OCI-LY3 (cell line): ENCODE data around the gene PRM1.
"Not testable (repeated sequence)": the region's sequence is repeated elsewhere in the genome, so short reads cannot be mapped to it uniquely, and the experiment has no call there.

Experiments used
- H2AFZ ChIP-seq: fragments of 200-600, 300-600 bp; shearing (Covaris generic); 2 replicates; pipeline ENCODE4 v1.6.0; 2014; ENCODE audit warnings: antibody characterized with exemption, low read depth, low read length
- H3K27ac ChIP-seq: fragments of 200-600, 300-600 bp; sonication (generic); 2 replicates; pipeline ENCODE4 v1.5.1; 2014; ENCODE audit warnings: mild to moderate bottlenecking, low read length, moderate library complexity, mixed read lengths
- H3K27me3 ChIP-seq: fragments of 200-600, 300-600 bp; sonication (generic); 2 replicates; pipeline ENCODE4 v1.6.1; 2014; ENCODE audit warnings: low read depth, low read length, mixed read lengths
- H3K36me3 ChIP-seq: fragments of 200-600, 300-600 bp; sonication (generic); replicated peaks from 2 replicates; pipeline ENCODE3; 2014; ENCODE audit warnings: low read depth, low read length, mixed read lengths
- H3K4me1 ChIP-seq: fragments of 300-600, 200-600 bp; sonication (generic); 2 replicates; pipeline ENCODE4 v1.6.1; 2014; ENCODE audit warnings: low read length, mixed read lengths
- H3K4me2 ChIP-seq: fragments of 200-600, 300-600 bp; sonication (generic); 2 replicates; pipeline ENCODE4 v1.6.1; 2014; ENCODE audit warnings: low read length, mixed read lengths
- H3K4me3 ChIP-seq: fragments of 300-600, 200-600 bp; sonication (generic); 2 replicates; pipeline ENCODE4 v1.5.1; 2014; ENCODE audit warnings: antibody characterized with exemption, mild to moderate bottlenecking, low read length, moderate library complexity
- H3K79me2 ChIP-seq: fragments of 300-600, 200-600 bp; shearing (Covaris generic); 2 replicates; pipeline ENCODE4 v1.6.1; 2014; ENCODE audit warnings: mild to moderate bottlenecking, low read length, mixed read lengths
- H3K9ac ChIP-seq: fragments of 300-600, 200-600 bp; shearing (Covaris generic); 2 replicates; pipeline ENCODE4 v1.6.0; 2014; ENCODE audit warnings: mild to moderate bottlenecking, low read length, moderate library complexity
- H3K9me3 ChIP-seq: fragments of 200-600, 300-600 bp; shearing (Covaris generic); 2 replicates; pipeline ENCODE4 v1.6.1; 2014; ENCODE audit warnings: low read length, mixed read lengths; ENCODE audit not compliant: insufficient read depth
- H4K20me1 ChIP-seq: fragments of 200-600, 300-600 bp; sonication (generic); 2 replicates; pipeline ENCODE4 v1.6.1; 2016; ENCODE audit warnings: low read length, mixed read lengths; ENCODE audit not compliant: insufficient read depth
- CTCF ChIP-seq: fragments of 200-600, 300-600 bp; sonication (generic); IDR thresholded peaks from 2 replicates; pipeline ENCODE4 v1.5.1; 2014; ENCODE audit warnings: antibody characterized with exemption, low read length, low read depth
- EZH2phosphoT487 ChIP-seq: fragments of 200-600 bp; shearing (Covaris generic); IDR thresholded peaks from 2 replicates; pipeline ENCODE4 v1.6.1; 2018; ENCODE audit warnings: antibody characterized with exemption, mixed run types, low read depth

The PRM1 gene

GRCh38 chr16:11291091-11291703 is 10.1 kb upstream of the PRM1 start:
- Histone ChIP-seq H3K4me2 (no peak overlapping the region), H3K27ac (no peak overlapping the region), H2AFZ (no peak overlapping the region)

GRCh38 chr16:11290102-11290893 is 9.2 kb upstream of the PRM1 start:
- peaks cover 6% of the 10 kb centered on the region for H3K36me3 ChIP-seq
- H3K27ac ChIP-seq, result no peak overlapping the region
- H3K4me2 ChIP-seq, result no peak overlapping the region
- no peak overlapping the region for H3K9ac ChIP-seq
- H4K20me1 ChIP-seq, result no peaks in the 10 kb centered on the region
- H3K4me3 ChIP-seq, result no peak overlapping the region
- H3K9me3 ChIP-seq, result no peaks in the 10 kb centered on the region
- no peaks in the 10 kb centered on the region for H3K79me2 ChIP-seq
- no peak for TF ChIP-seq EZH2phosphoT487
- no peak for TF ChIP-seq CTCF
- peaks cover 21% of the 10 kb centered on the region for H3K4me1 ChIP-seq
- no peak overlapping the region for H2AFZ ChIP-seq
- peaks cover 5% of the 10 kb centered on the region; the same call in 1 of the 2 replicates for H3K27me3 ChIP-seq

More at GRCh38 chr16:11291091-11291703, 10.1 kb upstream of the PRM1 start:
- Histone ChIP-seq H3K79me2 (no peaks in the 10 kb centered on the region), H3K27me3 (peaks cover 5% of the 10 kb centered on the region; the same call in 1 of the 2 replicates), H3K9me3 (no peaks in the 10 kb centered on the region), H3K4me3 (no peak overlapping the region), H3K4me1 (peaks cover 15% of the 10 kb centered on the region), H4K20me1 (no peaks in the 10 kb centered on the region), H3K9ac (no peak overlapping the region), H3K36me3 (no peaks in the 10 kb centered on the region)
- TF ChIP-seq CTCF (no peak), EZH2phosphoT487 (no peak)

GRCh38 chr16:11289696-11290095 is 8.6 kb upstream of the PRM1 start:
- not testable (repeated sequence) for H3K27ac ChIP-seq

GRCh38 chr16:11289202-11289601 is 8.1 kb upstream of the PRM1 start:
- no peak overlapping the region for H2AFZ ChIP-seq
- H3K36me3 ChIP-seq, result peaks cover 6% of the 10 kb centered on the region
- TF ChIP-seq EZH2phosphoT487 (no peak), CTCF (no peak)
- no peak overlapping the region for H3K9ac ChIP-seq
- no peak overlapping the region for H3K4me3 ChIP-seq
- H3K79me2 ChIP-seq, result no peaks in the 10 kb centered on the region
- H3K9me3 ChIP-seq, result no peaks in the 10 kb centered on the region
- H4K20me1 ChIP-seq, result no peaks in the 10 kb centered on the region
- no peak overlapping the region for H3K27ac ChIP-seq
- H3K4me1 ChIP-seq, result peaks cover 26% of the 10 kb centered on the region
- peaks cover 5% of the 10 kb centered on the region; the same call in 1 of the 2 replicates for H3K27me3 ChIP-seq
- no peak overlapping the region for H3K4me2 ChIP-seq

More at GRCh38 chr16:11289696-11290095, 8.6 kb upstream of the PRM1 start:
- not testable (repeated sequence) for H3K9me3 ChIP-seq, H4K20me1 ChIP-seq, H3K4me2 ChIP-seq, H3K4me3 ChIP-seq, H3K27me3 ChIP-seq, H3K36me3 ChIP-seq, H3K9ac ChIP-seq, H2AFZ ChIP-seq, H3K79me2 ChIP-seq
- peaks cover 26% of the 10 kb centered on the region for H3K4me1 ChIP-seq
